ENCODE data around the gene FAM25G. TPM values are rescaled to one million over a fixed set of nuclear protein-coding genes. Genes with fewer than 3 reads are reported as not detected.

The FAM25G gene
- total RNA-seq, 1 experiment from 2014 or later, result not detected

DNA sequence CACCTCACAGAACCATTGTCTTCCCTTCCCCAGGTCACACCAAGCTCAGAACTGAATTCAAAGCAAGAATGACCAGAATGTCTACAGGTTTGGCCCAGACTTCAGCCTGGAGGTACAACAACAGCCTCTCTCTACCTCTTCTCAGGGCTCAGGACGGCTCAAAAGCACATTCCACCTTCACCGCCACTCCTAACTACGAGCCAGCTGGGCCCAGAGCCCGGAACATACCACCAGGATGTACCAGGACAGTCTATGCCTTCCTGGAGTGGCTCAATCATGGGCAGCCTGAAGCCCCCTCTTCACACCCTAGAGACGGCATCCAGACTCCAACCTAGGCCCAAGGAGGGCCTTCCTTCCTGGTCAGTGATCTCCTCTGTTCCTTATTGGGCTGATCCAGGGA is 49.1 kb downstream of the FAM25G start:
- DNase-seq (ENCODE audit: low read depth, low spot score), result no peak
- Histone ChIP-seq H3K9me2 (ENCODE audit: insufficient read depth) (no peaks in the 10 kb centered on the region), H2AFZ (ENCODE audit: low read depth, low read length, poor library complexity, severe bottlenecking) (no peak overlapping the region), H3K4me2 (ENCODE audit: low read length) (no peak overlapping the region), H3K4me1 (ENCODE audit: control insufficient read depth in 1 of 2, insufficient read depth in 2 of 2, low read length in 2 of 2) (peaks cover 3 to 5% of the 10 kb centered on the region in 2 experiments; a peak in 3 of 4 replicates), H3K9me3 (ENCODE audit: control insufficient read depth in 1 of 2, insufficient read depth in 1 of 2, low read depth in 1 of 2, low read length in 2 of 2) (peaks cover 0 to 10% of the 10 kb centered on the region in 2 experiments; a peak in 1 of 4 replicates), H3K4me3 (replicated peaks in 1 of 2; ENCODE audit: low read depth in 1 of 2, low read length in 2 of 2) (no peak overlapping the region), H3K27ac (ENCODE audit: low read depth, low read length) (no peak overlapping the region), H4K20me1 (ENCODE audit: insufficient read depth) (no peaks in the 10 kb centered on the region), H3K79me2 (ENCODE audit: insufficient read depth, low read length) (no peaks in the 10 kb centered on the region), H3K9ac (ENCODE audit: low read length) (no peak overlapping the region), H3K36me3 (ENCODE audit: control insufficient read depth in 1 of 2, insufficient read depth in 2 of 2, low read length in 2 of 2) (no peaks in the 10 kb centered on the region), H3K27me3 (ENCODE audit: insufficient read depth, low read length) (no peaks in the 10 kb centered on the region)
- no peak for TF ChIP-seq ATF3 (IDR thresholded peaks at IDR 0.05)
- TF ChIP-seq JUND (IDR thresholded peaks at IDR 0.05), result no peak
- TF ChIP-seq, protein P1, sequence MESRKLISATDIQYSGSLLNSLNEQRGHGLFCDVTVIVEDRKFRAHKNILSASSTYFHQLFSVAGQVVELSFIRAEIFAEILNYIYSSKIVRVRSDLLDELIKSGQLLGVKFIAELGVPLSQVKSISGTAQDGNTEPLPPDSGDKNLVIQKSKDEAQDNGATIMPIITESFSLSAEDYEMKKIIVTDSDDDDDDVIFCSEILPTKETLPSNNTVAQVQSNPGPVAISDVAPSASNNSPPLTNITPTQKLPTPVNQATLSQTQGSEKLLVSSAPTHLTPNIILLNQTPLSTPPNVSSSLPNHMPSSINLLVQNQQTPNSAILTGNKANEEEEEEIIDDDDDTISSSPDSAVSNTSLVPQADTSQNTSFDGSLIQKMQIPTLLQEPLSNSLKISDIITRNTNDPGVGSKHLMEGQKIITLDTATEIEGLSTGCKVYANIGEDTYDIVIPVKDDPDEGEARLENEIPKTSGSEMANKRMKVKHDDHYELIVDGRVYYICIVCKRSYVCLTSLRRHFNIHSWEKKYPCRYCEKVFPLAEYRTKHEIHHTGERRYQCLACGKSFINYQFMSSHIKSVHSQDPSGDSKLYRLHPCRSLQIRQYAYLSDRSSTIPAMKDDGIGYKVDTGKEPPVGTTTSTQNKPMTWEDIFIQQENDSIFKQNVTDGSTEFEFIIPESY (IDR thresholded peaks at IDR 0.05; ENCODE audit: extremely low read depth, insufficient replicate concordance, low read length), result no peak
- CTCF ChIA-PET, result no interaction called here
- POLR2A ChIA-PET, result no interaction called here
- no TSS peak for BruUV-seq (replicated peaks)
- no peak for ATAC-seq
- intact Hi-C loops (cut with micrococcal nuclease), result no loop called here
- RAD21 ChIA-PET (ENCODE audit: low non-redundant PET in 1 of 2, low total read pairs in 2 of 2, uncharacterized antibody in 2 of 2, unreplicated experiment in 2 of 2), result no interaction called here

- H3K27ac ChIP-seq (ENCODE audit: low read depth, low read length), result no peak overlapping the region
- no peaks in the 10 kb centered on the region for H3K27me3 ChIP-seq (ENCODE audit: insufficient read depth, low read length)
- TF ChIP-seq, protein P2, sequence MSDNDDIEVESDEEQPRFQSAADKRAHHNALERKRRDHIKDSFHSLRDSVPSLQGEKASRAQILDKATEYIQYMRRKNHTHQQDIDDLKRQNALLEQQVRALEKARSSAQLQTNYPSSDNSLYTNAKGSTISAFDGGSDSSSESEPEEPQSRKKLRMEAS (IDR thresholded peaks at IDR 0.05), result no peak
- TF ChIP-seq, protein P3, sequence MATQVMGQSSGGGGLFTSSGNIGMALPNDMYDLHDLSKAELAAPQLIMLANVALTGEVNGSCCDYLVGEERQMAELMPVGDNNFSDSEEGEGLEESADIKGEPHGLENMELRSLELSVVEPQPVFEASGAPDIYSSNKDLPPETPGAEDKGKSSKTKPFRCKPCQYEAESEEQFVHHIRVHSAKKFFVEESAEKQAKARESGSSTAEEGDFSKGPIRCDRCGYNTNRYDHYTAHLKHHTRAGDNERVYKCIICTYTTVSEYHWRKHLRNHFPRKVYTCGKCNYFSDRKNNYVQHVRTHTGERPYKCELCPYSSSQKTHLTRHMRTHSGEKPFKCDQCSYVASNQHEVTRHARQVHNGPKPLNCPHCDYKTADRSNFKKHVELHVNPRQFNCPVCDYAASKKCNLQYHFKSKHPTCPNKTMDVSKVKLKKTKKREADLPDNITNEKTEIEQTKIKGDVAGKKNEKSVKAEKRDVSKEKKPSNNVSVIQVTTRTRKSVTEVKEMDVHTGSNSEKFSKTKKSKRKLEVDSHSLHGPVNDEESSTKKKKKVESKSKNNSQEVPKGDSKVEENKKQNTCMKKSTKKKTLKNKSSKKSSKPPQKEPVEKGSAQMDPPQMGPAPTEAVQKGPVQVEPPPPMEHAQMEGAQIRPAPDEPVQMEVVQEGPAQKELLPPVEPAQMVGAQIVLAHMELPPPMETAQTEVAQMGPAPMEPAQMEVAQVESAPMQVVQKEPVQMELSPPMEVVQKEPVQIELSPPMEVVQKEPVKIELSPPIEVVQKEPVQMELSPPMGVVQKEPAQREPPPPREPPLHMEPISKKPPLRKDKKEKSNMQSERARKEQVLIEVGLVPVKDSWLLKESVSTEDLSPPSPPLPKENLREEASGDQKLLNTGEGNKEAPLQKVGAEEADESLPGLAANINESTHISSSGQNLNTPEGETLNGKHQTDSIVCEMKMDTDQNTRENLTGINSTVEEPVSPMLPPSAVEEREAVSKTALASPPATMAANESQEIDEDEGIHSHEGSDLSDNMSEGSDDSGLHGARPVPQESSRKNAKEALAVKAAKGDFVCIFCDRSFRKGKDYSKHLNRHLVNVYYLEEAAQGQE (IDR thresholded peaks at IDR 0.05; ENCODE audit: low read depth), result no peak
- no peak for TF ChIP-seq FOSL1 (IDR thresholded peaks at IDR 0.05; ENCODE audit: low read depth)
- TF ChIP-seq JUND (IDR thresholded peaks at IDR 0.05), result no peak
- no peaks in the 10 kb centered on the region for H4K20me1 ChIP-seq (ENCODE audit: insufficient read depth)
- ChIA-PET CTCF (no interaction called here), RAD21 (ENCODE audit: low non-redundant PET in 1 of 2, low total read pairs in 2 of 2, uncharacterized antibody in 2 of 2, unreplicated experiment in 2 of 2) (no interaction called here), POLR2A (no interaction called here)
- DNase-seq (ENCODE audit: low read depth, low spot score) (no peak), ATAC-seq (no peak)
- H3K9ac ChIP-seq (ENCODE audit: low read length), result no peak overlapping the region
- BruUV-seq (replicated peaks), result no TSS peak
- H3K79me2 ChIP-seq (ENCODE audit: insufficient read depth, low read length), result no peaks in the 10 kb centered on the region
- no peaks in the 10 kb centered on the region for H3K36me3 ChIP-seq (ENCODE audit: control insufficient read depth in 1 of 2, insufficient read depth in 2 of 2, low read length in 2 of 2)
- H3K4me2 ChIP-seq (ENCODE audit: low read length), result no peak overlapping the region
- no peaks in the 10 kb centered on the region for H3K9me2 ChIP-seq (ENCODE audit: insufficient read depth)
- peaks cover 3 to 5% of the 10 kb centered on the region in 2 experiments; a peak in 3 of 4 replicates for H3K4me1 ChIP-seq (ENCODE audit: control insufficient read depth in 1 of 2, insufficient read depth in 2 of 2, low read length in 2 of 2)
- H3K9me3 ChIP-seq (ENCODE audit: control insufficient read depth in 1 of 2, insufficient read depth in 1 of 2, low read depth in 1 of 2, low read length in 2 of 2), result peaks cover 0 to 10% of the 10 kb centered on the region in 2 experiments; a peak in 1 of 4 replicates
- H2AFZ ChIP-seq (ENCODE audit: low read depth, low read length, poor library complexity, severe bottlenecking), result no peak overlapping the region
- no peak overlapping the region for H3K4me3 ChIP-seq (replicated peaks in 1 of 2; ENCODE audit: low read depth in 1 of 2, low read length in 2 of 2)
- intact Hi-C loops (cut with micrococcal nuclease), result no loop called here
These were observed 49.6 kb downstream of the FAM25G start for GRCh38 chr10:47441938-47442337.
